Stimulated activated naive CD8-positive, alpha-beta T cell treated with anti-CD3 and anti-CD28 coated beads, Interleukin-15, Interleukin-2, amounts not matched to agents 100 U/mL and 50 U/mL, for 24 hours (primary cell): Measurements from ENCODE around the gene SLC35G4.
"Not testable (repeated sequence)": the region's sequence is repeated elsewhere in the genome, so short reads cannot be mapped to it uniquely, and the experiment has no call there.

Experiments
- ATAC-seq: fragments of 150-1000 bp; cut with Tn5 transposase; one replicate; pipeline ENCODE4 v1.10.0; 2021
- DNase-seq: peaks from one replicate; pipeline ENCODE4 v3.0.0; 2021

The SLC35G4 gene

DNA sequence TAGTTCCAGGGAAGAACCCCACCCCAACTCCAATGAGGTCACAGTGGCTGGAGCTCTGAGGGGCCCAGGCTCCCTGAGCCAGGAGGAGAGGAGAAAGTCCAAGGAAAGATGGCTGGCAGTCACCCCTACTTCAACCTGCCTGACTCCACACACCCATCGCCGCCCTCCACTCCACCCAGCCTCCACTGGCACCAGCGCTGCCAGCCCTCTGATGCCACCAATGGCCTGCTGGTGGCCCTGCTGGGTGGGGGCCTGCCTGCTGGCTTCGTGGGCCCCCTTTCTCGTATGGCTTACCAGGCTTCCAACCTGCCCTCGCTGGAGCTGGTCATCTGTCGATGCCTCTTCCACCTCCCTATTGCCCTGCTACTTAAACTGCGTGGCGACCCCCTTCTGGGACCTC is at the start of gene SLC35G4:
SLC35G4 (plus strand) TSS at position 109 of the 400 bp plus-strand sequence; CDS start at position 109, 0 bp downstream.
- DNase-seq, ATAC-seq: not testable (repeated sequence)

DNA sequence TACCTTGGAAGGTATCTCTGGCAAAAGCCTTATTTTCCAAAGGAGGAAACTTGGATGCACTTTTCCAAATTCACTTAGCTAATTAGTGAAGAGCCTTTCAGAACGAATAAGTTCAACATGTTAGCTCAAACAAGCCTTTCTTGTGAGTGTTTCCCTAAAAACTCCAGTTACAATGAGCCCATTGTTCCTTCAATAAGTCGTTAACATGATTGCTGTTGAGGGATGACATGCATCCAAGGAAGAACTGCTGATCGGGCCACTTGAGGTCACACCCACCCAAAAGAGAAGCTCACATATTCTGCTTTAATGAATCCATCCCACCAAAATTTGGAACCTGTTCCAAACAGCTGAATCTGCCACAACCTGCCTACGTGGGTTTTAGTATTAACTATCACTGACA is 48.1 kb upstream of the SLC35G4 start:
- DNase-seq (no peak), ATAC-seq (no peak)

DNA sequence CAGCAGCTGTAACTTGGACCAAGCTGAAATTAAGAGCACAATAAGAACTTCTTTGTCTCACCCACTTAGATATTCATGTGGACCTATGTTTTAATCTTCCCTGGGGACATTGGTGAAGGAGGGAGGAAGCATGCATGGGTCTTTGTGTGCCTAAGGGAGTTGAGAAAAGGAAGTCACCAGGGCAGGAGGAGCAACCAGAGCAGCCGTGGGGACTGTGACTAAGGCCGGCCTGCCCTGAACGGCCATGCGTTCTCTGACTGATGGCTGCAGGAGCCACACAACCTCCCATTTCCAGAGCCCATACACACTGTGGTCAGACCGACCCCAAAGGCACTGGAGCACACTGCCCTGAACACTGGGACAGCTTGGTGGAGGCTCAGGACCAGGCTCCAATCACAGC is 43.7 kb upstream of the SLC35G4 start:
- DNase-seq, result no peak
- ATAC-seq, result no peak

DNA sequence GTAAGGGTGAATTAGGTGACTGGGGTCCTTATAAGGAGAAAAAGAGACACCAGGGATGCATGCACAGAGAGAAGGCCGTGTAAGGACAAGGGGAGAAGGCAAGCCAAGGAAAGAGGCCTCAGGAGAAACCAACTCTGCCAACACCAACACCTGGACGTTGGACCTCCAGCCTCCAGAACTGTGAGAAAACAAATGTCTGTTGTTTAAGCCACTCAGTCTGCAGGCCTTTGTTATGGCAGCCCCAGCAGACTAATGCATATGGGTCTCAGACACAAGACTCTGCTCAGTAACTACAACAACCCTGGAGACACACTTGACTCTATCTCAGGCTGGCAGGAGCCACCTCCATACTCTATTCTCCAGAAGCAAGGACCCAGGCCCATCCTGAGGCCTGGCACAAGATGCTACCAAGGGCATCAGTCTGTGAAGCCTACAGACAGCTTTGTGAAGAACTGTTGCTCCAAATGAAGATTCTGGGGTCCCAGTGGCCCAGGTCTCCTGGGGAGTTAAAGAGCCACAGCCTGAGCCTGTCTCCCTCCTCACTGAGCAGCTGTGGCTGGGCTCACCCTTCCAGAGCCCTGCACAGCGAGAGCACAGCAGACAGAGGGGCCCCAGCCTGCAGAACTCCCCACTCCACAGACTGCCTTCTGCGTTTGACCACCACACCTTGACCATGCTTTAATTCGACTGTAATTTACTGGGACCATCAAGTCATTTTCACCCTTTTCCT is 43.0 kb upstream of the SLC35G4 start:
- DNase-seq (no peak), ATAC-seq (no peak)

DNA sequence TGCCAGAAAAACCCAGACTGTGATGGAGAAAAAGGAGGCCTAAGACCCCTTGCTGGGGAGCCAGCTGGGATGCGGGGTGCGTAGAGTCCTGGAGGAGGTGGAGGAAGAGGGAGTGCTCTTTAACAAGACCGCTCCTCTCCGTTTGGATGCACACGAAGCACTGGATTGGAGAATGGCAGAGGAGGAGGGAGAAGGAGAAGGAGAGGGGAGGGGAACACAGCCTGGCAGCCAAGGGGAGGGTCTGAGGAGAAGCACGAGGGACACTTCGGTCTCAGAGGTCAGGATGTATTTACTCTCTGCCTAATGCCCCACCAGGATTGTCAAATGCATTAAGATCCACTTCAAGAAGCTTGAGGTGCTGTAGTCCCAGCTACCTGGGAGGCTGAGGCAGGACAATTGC is 42.0 kb upstream of the SLC35G4 start:
- DNase-seq, result no peak
- ATAC-seq, result no peak

DNA sequence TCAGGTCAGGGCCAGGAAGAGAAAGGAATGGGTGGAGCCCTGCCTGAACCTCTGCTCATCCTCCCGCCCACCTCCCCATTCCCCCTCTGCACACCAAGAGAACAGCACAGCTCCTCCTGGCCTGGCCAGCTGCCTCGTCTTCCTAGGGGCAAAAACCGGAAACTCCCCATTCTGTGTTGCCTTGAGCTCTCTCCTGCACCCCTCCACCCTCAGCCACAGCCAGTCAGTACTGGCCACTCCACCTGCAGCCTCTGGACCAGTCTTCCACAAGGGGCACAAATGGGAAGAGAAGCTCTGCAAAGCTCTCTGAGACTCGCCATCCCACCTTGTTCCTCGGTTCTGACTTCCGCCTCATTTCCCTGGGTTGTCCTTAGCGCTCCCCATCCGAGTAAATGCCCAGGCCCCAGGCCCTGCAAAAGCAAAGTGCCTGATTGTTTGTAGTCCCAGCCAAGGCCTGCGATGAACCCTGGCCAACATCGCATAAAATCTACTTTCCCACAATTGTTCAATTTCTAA is 39.3 kb upstream of the SLC35G4 start:
- no peak for ATAC-seq
- DNase-seq, result no peak

DNA sequence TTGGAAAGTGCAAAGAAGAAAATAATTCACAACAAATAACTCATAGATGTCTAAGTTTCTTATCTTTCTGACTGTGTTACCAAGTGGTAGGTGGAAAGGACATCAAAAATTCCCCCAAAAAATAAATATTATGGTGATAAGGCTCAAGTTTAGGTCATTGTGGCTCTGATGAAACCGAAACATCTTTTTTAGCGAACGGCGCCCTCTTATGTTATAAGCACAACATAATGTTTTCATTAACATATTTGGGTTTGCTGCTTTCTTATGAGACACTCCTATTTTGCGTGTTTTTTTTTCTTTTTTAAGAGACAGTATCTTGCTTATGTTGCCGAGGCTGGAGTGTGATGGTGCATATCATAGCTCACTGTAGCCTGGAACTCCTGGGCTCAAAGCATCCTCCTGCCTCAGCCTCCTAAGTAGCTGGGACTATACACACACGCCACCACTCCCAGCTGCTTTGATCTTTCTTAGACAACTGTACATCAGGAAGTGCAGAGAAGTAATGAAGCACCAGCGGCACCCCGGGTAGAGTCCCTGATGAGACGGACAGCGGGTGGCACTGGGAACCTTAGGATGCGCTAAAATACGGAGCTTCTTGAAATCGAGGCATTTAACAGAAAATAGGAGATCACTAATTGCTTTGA is 38.5 kb upstream of the SLC35G4 start:
- no peak for DNase-seq
- ATAC-seq, result no peak

DNA sequence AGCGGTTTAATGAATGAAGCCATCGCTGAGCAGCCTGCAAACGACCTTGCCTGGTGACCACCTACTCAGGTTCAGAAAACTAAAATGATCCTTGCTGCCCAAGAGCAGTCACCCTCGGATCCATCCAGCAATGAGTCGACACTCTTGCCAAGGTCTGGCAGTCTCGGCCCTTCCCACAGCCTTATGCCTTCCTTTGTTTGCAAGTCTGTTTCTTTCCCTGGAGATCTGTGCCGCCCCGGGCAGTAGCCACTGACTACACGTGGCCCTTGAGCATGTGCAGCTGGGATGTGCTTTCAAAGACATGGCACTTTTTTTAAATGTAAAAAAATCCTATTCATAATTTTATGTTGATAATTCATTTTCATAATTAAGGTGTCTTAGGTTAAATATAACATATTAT is 37.2 kb upstream of the SLC35G4 start:
- no peak for DNase-seq

DNA sequence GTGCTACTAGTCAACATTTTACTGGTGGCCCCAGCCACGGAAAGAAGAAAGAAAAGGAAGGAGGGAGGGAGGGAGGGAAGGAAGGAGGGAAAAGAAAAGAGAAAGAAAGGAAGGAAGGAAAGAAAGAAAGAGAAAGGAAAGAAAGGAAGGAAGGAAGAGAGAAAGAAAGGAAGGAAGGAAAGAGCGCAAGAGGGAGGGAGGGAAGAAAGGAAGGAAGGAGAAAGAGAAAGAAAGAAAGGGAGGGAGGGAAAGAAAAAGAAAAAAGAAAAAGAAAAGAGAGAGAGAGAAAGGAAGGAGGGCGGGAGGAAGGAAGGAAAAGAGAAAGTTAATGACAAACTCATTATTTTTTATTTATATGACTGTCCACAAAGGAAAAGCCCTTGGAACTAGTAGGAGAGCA is 34.9 kb upstream of the SLC35G4 start:
- DNase-seq, result no peak
- no peak for ATAC-seq

More for the DNA sequence above, 37.2 kb upstream of the SLC35G4 start:
- no peak for ATAC-seq

DNA sequence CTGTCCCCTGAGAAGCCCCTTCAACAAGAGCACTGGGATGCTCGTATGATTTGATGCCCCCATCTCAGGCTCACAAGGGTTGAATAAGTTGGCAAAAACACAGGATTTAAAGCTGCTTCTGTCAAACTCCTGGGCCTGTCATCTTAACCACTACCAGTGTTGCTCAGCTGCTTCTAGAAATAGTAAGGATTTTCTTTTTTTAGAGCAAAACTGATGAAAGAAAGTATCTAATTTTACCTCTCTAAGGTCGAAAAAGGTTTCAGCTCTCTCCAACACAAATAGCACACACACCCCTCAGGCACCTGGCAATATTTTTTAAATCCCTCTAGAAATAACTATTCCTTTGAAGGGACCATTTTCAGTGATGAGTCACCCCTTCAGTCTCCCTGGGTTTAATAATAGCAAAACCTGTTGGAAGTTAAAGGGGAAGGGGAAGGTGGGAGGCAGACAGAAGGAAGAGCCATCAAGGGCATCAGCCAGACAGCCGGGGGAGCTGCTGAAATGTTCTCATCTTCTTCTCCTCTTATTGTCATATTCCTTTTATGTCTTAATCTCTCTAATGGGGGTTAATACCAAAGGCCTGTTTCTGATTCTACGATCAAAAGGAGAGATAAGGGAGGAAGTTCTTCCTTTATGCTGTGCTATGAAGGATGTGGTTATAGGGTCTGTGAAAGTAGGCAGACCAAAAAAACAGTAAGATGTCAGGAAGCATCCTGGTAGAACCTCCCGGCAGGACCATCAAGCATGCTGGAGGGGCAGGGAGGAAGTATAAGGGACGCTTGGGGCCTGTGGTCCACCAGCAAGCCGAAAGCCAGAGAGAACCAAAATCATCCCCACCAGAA is 31.9 kb upstream of the SLC35G4 start:
- no peak for DNase-seq
- ATAC-seq, result no peak

DNA sequence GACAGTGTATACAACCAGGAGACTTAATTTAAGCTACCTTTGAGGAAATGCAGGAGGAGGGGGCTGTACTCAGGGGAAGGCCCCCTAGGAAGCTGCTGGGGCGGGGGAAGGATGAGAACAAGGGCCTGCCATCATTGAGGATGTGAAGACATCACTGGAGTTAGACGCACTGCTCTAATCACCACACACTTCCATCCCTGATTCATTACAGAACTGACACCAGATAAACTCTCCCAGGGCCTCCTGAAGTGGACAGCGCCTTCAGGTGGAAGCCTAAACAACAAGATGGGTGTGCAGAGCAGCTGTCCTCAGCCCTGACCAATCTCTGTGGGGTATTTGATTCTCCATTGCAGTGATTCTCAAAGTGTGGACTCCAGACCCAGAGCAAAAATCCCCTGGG is 30.6 kb upstream of the SLC35G4 start:
- DNase-seq (no peak), ATAC-seq (no peak)

DNA sequence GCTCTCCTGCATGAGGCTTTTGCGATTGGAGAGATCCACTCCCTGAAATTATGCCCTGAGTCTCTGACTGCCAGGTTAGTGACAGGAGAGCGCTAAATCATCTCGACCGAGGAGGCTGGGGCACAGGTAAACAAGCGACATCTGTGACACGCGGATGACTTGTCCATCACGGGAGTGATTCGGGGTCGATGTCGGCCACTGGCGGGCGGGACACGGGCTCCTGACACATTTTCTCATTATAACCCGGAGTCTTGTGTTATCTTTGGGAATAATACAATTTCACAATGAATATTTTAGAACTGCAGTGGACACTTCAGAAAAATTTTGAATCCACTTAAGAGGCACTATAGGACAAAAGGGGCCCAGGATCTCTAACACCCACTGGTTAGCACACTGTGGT is 29.5 kb upstream of the SLC35G4 start:
- DNase-seq, result no peak
- ATAC-seq, result no peak

DNA sequence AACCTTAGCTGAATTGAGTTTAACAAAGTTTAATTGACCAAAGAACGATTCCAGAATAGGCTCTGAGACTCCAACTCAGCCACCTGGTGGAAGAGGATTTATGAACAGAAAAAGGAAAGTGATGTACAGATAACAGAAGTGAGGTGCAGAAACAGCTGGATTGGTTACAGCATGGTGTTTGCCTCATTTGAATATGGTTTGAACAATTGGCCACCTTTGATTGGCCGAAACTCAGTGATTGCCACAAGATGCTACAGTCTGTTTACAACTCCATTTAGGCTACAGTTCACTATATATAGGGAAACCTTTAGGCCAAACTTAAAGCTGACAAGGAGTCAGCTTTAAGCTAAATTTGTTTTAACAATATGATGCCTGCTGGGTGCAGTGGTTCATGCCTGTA is 28.1 kb upstream of the SLC35G4 start:
- no peak for DNase-seq
- ATAC-seq, result no peak

DNA sequence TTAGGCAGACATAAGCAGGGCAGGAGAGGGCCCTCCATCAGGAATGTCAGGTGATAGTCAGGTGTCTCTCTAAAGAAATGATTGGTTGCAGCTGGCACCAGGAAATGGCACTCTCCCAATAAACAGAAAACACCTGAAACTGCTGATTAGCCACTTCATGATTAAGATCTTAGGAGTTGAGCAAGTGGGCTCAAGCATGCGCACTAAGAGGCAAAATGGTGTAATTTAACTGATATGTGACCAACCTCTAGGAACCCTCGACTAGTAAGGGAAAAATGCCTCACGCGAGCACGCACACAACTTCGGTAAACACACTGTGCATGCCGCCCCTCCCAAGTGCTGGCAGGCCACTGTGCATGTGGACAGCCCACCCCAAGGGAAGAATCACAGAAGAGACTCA is 23.8 kb upstream of the SLC35G4 start:
- DNase-seq, result no peak

DNA sequence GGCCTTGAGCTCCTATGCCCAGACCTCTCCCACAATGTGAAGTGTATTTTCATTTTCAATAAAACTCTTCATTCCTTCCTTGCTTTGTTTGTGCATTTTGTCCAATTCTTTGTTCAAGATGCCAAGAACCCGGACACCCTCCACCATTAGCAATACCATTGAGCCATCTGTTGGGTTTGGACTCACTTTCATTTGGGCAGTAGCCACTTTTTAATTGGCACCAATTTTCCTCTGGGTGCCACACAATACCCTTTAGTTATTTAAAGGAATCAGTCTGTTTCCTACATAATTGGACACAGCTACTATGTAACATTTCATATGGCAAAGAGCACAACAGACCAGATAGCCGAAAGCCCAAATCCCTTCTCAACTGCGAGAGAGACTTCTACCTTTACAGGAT is 22.5 kb upstream of the SLC35G4 start:
- no peak for DNase-seq

More for the DNA sequence above, 23.8 kb upstream of the SLC35G4 start:
- no peak for ATAC-seq

DNA sequence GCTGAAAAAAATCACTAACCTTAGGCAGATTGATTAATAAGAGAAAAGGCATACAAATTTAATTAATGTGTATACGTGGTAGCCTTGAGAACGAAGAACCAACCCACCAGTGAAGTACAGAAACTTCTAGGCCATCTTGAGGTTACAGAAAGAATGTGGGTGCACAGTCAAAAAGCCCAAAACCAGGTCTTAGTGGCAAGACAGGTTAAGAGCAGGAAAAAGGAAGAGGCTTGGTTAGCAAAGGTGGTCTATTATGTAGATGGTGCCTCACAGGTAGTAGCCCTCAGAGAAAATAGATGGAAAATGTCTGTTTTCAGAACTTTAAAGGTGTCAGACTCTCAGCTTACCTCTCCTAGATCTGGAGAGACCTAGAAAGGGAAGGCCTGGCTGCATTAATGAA is 22.0 kb upstream of the SLC35G4 start:
- no peak for ATAC-seq

More for the DNA sequence above, 22.5 kb upstream of the SLC35G4 start:
- ATAC-seq, result no peak

DNA sequence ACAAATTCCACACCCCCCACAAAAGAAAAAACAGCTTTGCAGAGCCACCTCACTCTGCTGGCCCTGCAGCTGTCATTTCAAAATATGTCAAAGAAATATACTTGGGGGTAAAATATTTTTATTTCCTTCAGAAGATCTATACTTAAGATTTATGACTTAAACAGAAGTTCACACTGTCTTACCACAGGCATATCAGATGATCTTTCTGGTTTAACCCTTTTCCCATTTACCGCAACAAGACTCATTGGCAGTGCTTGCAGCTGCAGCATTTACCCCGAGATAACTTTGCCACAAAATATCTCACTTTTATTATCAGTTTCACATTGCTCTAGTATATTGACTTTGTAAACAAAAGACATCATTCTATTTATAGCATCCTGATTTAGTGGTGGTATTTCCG is 21.6 kb upstream of the SLC35G4 start:
- no peak for DNase-seq
- ATAC-seq, result no peak

More for the DNA sequence above, 22.0 kb upstream of the SLC35G4 start:
- no peak for DNase-seq

DNA sequence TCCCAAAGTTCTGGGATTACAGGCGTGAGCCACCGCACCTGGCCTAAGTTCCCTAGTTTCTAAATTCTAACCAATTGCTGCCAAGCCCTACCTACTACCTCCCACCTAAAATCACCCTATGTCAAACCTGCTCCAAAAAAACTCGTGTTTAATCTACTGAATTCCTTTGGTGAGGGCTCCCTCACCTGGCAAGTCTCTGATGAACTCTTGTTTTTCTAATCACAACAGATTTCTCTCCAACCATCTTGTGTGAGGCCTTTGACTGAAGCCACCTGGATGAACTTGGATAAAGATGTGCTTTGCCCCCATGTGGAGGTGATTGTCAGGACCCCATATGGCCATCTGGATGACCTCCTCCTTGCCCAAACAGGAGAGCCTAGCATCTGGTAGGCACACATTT is 17.4 kb upstream of the SLC35G4 start:
- ATAC-seq (no peak), DNase-seq (no peak)

DNA sequence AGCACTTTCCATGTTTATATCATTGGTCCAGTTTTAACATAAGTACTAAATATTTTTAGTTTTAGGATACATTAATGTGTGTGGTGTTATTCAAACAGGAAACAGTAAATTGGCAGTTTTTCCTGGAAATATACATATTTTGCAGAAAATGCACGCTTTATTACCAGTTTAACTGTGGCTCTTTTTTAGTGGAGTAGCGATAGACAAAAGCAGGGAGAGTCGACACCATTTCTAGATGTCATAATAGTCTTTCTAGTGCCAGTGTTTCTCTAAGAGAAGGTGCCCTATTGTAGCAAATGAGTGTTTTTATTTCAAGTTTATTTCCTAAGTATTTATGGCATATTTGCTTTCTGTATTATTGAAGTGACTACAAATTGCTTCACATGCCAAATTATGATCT is 9.1 kb upstream of the SLC35G4 start:
- ATAC-seq (no peak), DNase-seq (no peak)

DNA sequence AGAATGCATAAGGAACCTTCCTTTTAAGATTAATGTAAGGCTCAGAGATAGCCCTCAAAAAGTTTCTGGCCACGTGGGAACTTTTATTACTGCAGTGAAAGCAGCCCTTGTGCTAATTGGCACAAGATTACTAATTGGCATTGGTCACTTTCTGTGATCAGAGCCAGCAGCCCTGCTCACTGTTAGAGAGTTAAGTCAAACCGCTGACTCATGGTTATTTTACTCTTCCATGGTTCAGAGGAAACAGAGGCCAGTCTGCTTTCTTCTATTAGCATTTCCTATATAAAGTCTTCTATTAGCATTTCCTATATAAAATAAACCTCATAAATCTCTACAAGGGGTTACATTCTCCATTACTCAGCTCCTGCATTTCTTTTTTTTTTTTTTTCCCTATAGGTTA is 1.5 kb upstream of the SLC35G4 start:
- no peak for ATAC-seq
- DNase-seq, result no peak

DNA sequence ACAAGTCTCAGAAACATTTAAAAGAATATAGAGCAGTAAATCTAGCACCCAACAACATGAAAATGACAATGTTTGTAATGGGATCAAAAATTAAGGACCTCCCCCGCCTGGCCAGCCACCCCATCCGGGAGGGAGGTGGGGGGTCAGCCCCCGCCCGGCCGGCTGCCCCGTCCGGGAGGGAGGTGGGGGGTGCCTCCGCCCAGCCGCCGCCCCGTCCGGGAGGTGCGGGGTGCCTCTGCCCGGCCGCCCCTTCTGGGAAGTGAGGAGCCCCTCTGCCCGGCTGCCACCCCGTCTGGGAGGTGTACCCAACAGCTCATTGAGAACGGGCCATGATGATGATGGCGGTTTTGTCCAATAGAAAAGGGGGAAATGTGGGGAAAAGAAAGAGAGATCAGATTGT is 778 bp upstream of the SLC35G4 start:
- ATAC-seq, result not testable (repeated sequence)

DNA sequence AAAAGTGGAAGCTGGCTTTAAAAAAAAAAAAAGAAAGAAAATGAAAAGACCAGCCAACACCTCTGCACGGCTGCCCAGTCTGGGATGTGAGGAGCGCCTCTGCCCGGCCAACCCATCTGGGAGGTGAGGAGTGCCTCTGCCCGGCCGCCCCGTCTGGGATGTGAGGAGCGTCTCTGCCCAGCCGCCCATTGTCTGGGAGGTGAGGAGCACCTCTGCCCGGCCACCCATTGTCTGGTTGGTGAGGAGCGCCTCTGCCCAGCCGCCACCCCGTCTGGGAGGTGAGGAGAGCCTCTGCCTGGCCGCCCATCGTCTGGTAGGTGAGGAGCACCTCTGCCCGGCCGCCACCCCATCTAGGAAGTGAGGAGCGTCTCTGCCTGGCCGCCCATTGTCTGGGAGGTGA is 3.7 kb downstream of the SLC35G4 start:
- DNase-seq, ATAC-seq: not testable (repeated sequence)

More for the DNA sequence above, 778 bp upstream of the SLC35G4 start:
- DNase-seq, result not testable (repeated sequence)

DNA sequence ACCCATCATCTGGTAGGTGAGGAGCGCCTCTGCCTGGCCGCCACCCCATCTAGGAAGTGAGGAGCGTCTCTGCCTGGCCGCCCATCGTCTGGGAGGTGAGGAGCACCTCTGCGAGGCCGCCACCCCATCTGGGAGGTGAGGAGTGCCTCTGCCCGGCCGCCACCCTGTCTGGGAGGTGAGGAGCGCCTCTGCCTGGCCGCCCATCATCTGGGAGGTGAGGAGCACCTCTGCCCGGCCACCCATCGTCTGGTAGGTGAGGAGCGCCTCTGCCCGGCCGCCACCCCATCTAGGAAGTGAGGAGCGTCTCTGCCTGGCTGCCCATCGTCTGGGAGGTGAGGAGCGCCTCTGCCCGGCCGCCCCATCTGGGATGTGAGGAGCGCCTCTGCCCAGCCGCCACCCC is 4.2 kb downstream of the SLC35G4 start:
- ATAC-seq, result not testable (repeated sequence)

More for the DNA sequence above, 4.2 kb downstream of the SLC35G4 start:
- DNase-seq, result not testable (repeated sequence)
